ENCODE data around the gene RAB30.

Gene RAB30

DNA sequence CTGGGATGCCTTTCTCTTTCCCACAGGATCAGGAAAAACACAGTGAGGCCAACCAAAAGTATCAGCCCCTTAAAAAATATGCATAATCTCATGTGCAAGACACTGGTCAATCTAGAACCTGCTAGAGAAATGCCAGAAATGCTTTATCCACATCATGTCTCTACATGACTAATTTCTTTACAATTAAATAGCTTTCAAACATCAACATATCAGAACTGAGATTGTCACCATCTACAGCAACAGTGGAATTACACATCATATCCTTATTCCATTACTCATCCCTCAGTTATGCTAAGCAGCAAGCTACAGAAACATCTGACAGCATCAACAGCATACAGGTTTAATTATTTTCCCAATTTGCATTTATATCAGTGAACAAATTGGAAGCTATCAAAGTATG is 91.4 kb downstream of the RAB30 start:
- DNase-seq (ENCODE audit: low spot score): no peak
- in situ Hi-C loops (cut with MboI; ENCODE audit: low sequenced_read_pairs, unreplicated experiment): no loop called here

GRCh38 chr11:82979824-82980223 is 91.9 kb downstream of the RAB30 start:
- in situ Hi-C loops (cut with MboI; ENCODE audit: low sequenced_read_pairs, unreplicated experiment): no loop called here
- no peak for TF ChIP-seq CTCF (IDR thresholded peaks at IDR 0.05; ENCODE audit: borderline replicate concordance, control extremely low read depth, extremely low read depth, insufficient read depth, missing control alignments)
- DNase-seq (ENCODE audit: low spot score): no peak

More for the DNA sequence above, 91.4 kb downstream of the RAB30 start:
- TF ChIP-seq CTCF (IDR thresholded peaks at IDR 0.05; ENCODE audit: borderline replicate concordance, control extremely low read depth, extremely low read depth, insufficient read depth, missing control alignments): no peak

GRCh38 chr11:82978422-82979099 is 93.1 kb downstream of the RAB30 start:
- TF ChIP-seq CTCF (IDR thresholded peaks at IDR 0.05; ENCODE audit: borderline replicate concordance, control extremely low read depth, extremely low read depth, insufficient read depth, missing control alignments): no peak
- DNase-seq (ENCODE audit: low spot score): no peak
- in situ Hi-C loops (cut with MboI; ENCODE audit: low sequenced_read_pairs, unreplicated experiment): no loop called here

GRCh38 chr11:82976786-82977185 is 94.9 kb downstream of the RAB30 start:
- DNase-seq (ENCODE audit: low spot score): no peak
- in situ Hi-C loops (cut with MboI; ENCODE audit: low sequenced_read_pairs, unreplicated experiment): no loop called here
- TF ChIP-seq CTCF (IDR thresholded peaks at IDR 0.05; ENCODE audit: borderline replicate concordance, control extremely low read depth, extremely low read depth, insufficient read depth, missing control alignments): no peak

GRCh38 chr11:82975882-82976281 is 95.8 kb downstream of the RAB30 start:
- no peak for TF ChIP-seq CTCF (IDR thresholded peaks at IDR 0.05; ENCODE audit: borderline replicate concordance, control extremely low read depth, extremely low read depth, insufficient read depth, missing control alignments)
- in situ Hi-C loops (cut with MboI; ENCODE audit: low sequenced_read_pairs, unreplicated experiment): no loop called here
- DNase-seq (ENCODE audit: low spot score): no peak

DNA sequence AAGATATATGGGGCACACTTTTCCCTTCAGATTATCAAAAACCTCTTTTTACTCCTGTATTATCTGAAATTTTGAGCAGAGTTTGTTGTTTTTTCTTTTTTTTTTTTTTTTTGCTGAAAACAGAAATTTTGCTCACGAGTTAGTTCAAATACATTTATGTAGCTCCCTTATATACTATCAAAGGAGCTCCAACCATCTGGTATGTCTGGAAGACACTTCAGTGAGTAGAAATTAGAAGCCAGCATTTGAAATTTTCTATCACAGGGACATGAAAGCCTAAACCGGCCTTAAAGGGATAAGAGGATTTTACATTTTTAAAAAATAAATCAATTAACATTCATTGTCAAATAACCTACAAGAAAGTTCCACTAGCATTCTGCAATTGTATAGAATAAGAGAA is 96.8 kb downstream of the RAB30 start:
- TF ChIP-seq CTCF (IDR thresholded peaks at IDR 0.05; ENCODE audit: borderline replicate concordance, control extremely low read depth, extremely low read depth, insufficient read depth, missing control alignments): no peak
- no peak for DNase-seq (ENCODE audit: low spot score)
- in situ Hi-C loops (cut with MboI; ENCODE audit: low sequenced_read_pairs, unreplicated experiment): no loop called here
